Measurements from ENCODE around the gene PARP6.

Gene PARP6

GRCh38 chr15:72271221-72271620 lies 1.1 kb downstream of the PARP6 start:
- TF ChIP-seq TCF12 (IDR thresholded peaks at IDR 0.05; ENCODE audit: low read depth) (no peak), RAD21 (IDR thresholded peaks at IDR 0.05; ENCODE audit: low read depth) (no peak), EGR1 (IDR thresholded peaks at IDR 0.05) (no peak), CREB1 (IDR thresholded peaks at IDR 0.05; ENCODE audit: low read depth) (no peak)

GRCh38 chr15:72269739-72270138 lies 2.6 kb downstream of the PARP6 start:
- TF ChIP-seq EGR1 (IDR thresholded peaks at IDR 0.05) (no peak), TEAD4 (IDR thresholded peaks at IDR 0.05) (no peak), YY1 (IDR thresholded peaks at IDR 0.05; ENCODE audit: low read depth) (no peak), USF1 (IDR thresholded peaks at IDR 0.05) (no peak), MAX (IDR thresholded peaks at IDR 0.05) (no peak), CREB1 (IDR thresholded peaks at IDR 0.05; ENCODE audit: low read depth) (no peak), RAD21 (IDR thresholded peaks at IDR 0.05; ENCODE audit: low read depth) (no peak), EP300 (IDR thresholded peaks at IDR 0.05; ENCODE audit: borderline replicate concordance) (no peak), ZBTB7A (IDR thresholded peaks at IDR 0.05; ENCODE audit: low read depth) (no peak), NFIC (IDR thresholded peaks at IDR 0.05) (no peak), FOXM1 (IDR thresholded peaks at IDR 0.05; ENCODE audit: borderline replicate concordance, low read depth) (no peak)
- TF ChIP-seq, protein P1, sequence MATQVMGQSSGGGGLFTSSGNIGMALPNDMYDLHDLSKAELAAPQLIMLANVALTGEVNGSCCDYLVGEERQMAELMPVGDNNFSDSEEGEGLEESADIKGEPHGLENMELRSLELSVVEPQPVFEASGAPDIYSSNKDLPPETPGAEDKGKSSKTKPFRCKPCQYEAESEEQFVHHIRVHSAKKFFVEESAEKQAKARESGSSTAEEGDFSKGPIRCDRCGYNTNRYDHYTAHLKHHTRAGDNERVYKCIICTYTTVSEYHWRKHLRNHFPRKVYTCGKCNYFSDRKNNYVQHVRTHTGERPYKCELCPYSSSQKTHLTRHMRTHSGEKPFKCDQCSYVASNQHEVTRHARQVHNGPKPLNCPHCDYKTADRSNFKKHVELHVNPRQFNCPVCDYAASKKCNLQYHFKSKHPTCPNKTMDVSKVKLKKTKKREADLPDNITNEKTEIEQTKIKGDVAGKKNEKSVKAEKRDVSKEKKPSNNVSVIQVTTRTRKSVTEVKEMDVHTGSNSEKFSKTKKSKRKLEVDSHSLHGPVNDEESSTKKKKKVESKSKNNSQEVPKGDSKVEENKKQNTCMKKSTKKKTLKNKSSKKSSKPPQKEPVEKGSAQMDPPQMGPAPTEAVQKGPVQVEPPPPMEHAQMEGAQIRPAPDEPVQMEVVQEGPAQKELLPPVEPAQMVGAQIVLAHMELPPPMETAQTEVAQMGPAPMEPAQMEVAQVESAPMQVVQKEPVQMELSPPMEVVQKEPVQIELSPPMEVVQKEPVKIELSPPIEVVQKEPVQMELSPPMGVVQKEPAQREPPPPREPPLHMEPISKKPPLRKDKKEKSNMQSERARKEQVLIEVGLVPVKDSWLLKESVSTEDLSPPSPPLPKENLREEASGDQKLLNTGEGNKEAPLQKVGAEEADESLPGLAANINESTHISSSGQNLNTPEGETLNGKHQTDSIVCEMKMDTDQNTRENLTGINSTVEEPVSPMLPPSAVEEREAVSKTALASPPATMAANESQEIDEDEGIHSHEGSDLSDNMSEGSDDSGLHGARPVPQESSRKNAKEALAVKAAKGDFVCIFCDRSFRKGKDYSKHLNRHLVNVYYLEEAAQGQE (IDR thresholded peaks at IDR 0.05; ENCODE audit: low read depth) = no peak

DNA sequence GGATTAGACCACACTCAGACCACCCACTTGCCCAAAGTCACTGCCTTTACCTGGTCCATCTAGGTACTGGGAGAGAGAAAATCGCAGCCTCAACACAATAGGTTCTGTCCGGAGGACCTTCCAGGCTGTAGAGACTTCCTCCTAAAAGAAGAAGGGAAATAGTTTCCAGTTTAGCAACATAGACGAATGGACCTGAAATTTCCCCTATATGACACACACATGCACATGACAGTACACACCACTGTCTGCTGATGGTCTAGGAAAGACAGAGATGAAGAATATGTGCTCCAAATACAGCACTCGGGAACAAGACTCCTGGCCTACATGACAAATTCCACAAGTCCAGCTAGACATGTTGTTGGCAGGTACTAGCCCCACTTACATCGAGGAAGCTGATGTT lies 7.3 kb downstream of the PARP6 start:
- TF ChIP-seq, protein P1 (IDR thresholded peaks at IDR 0.05; ENCODE audit: low read depth) = no peak
- TF ChIP-seq RAD21 (IDR thresholded peaks at IDR 0.05; ENCODE audit: low read depth) = no peak
- no peak for TF ChIP-seq FOXM1 (IDR thresholded peaks at IDR 0.05; ENCODE audit: borderline replicate concordance, low read depth)
- TF ChIP-seq EGR1 (IDR thresholded peaks at IDR 0.05) = no peak
- TF ChIP-seq TEAD4 (IDR thresholded peaks at IDR 0.05) = no peak
- no peak for TF ChIP-seq YY1 (IDR thresholded peaks at IDR 0.05; ENCODE audit: low read depth)
- TF ChIP-seq EP300 (IDR thresholded peaks at IDR 0.05; ENCODE audit: borderline replicate concordance) = no peak
- no peak for TF ChIP-seq MAX (IDR thresholded peaks at IDR 0.05)
- no peak for TF ChIP-seq NFIC (IDR thresholded peaks at IDR 0.05)
- no peak for TF ChIP-seq CREB1 (IDR thresholded peaks at IDR 0.05; ENCODE audit: low read depth)
- no peak for TF ChIP-seq TCF12 (IDR thresholded peaks at IDR 0.05; ENCODE audit: low read depth)
- TF ChIP-seq TAF1 (IDR thresholded peaks at IDR 0.05; ENCODE audit: low read depth) = no peak
- no peak for TF ChIP-seq CEBPB (IDR thresholded peaks at IDR 0.05)
- TF ChIP-seq USF1 (IDR thresholded peaks at IDR 0.05) = no peak
- no peak for TF ChIP-seq ZBTB7A (IDR thresholded peaks at IDR 0.05; ENCODE audit: low read depth)

GRCh38 chr15:72252663-72253299 lies 19.6 kb downstream of the PARP6 start:
- TF ChIP-seq ZBTB7A (IDR thresholded peaks at IDR 0.05; ENCODE audit: low read depth) (no peak), RAD21 (IDR thresholded peaks at IDR 0.05; ENCODE audit: low read depth) (no peak), TEAD4 (IDR thresholded peaks at IDR 0.05) (no peak), YY1 (IDR thresholded peaks at IDR 0.05; ENCODE audit: low read depth) (no peak), EGR1 (IDR thresholded peaks at IDR 0.05) (no peak), MAX (IDR thresholded peaks at IDR 0.05) (no peak), USF1 (IDR thresholded peaks at IDR 0.05) (no peak), TAF1 (IDR thresholded peaks at IDR 0.05; ENCODE audit: low read depth) (no peak), FOXM1 (IDR thresholded peaks at IDR 0.05; ENCODE audit: borderline replicate concordance, low read depth) (no peak)
- TF ChIP-seq, protein P1 (IDR thresholded peaks at IDR 0.05; ENCODE audit: low read depth) = no peak

All from Ishikawa (cell line).